ENCODE data around the gene VAV2. TPM values are rescaled to one million over a fixed set of nuclear protein-coding genes. Genes with fewer than 3 reads are reported as not detected.

VAV2 gene
- polyA plus RNA-seq, 1 of the 3 experiments (the other 2 are of a cell fraction) = 14.9 TPM

DNA sequence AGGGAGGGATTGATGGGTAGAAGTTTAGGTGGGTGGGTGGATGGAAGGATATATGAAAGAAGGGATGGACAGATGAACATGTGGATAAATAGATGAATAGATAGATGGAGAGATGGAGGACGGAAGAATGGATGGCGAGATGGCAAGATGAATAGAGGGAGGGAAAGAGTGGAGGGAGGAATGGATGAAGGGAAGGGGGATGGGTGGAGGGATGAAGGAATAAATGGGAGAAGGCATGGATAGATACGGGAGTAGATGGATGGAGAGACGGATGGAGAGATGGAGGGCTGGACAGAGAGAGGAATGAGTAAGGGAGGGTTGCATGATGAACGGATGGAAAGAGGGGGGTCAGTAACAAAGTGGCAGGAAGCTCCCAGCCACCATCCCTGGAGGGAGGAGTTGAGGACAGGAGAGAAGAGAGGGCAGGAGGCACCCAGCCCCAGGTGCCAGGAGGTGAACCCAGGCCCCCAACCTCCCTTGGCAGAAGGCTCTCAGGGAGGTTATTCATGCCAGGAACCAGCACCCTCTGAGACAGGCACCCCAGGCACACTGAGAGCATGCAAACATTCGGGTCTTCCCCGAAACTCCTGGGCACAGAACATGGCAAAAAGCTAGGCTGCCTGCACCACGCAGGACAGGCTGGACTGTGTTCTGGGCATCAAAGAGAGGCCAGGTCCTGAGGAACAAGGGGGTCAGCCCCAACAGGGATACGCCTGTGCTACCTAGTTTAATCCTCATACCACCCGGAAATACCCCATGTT, 263.1 kb downstream of the VAV2 start:
- Histone ChIP-seq H2AFZ (ENCODE audit: low read depth) (no peak overlapping the region), H3K36me3 (replicated peaks in 1 of 2; ENCODE audit: control insufficient read depth in 1 of 2, insufficient read depth in 2 of 2, low read length in 1 of 2) (peaks cover 0 to under 1% of the 10 kb centered on the region in 2 experiments), H3K4me3 (ENCODE audit: low read depth in 2 of 2, low read length in 1 of 2) (no peak overlapping the region), H3K27ac (ENCODE audit: low read depth in 2 of 2, low read length in 1 of 2) (no peak overlapping the region), H3K27me3 (ENCODE audit: insufficient read depth) (no peaks in the 10 kb centered on the region), H3F3A (replicated peaks; ENCODE audit: insufficient read depth) (peaks cover under 1% of the 10 kb centered on the region), H3K9me2 (no peaks in the 10 kb centered on the region), H3K9me3 (no peaks in the 10 kb centered on the region), H3K4me1 (ENCODE audit: control insufficient read depth in 1 of 2, insufficient read depth in 2 of 2, low read depth in 1 of 2, low read length in 1 of 2) (peaks cover 0 to 5% of the 10 kb centered on the region in 2 experiments; a peak in 1 of 4 replicates), H3K9ac (no peak overlapping the region), H3K4me2 (no peak overlapping the region), H3K79me2 (ENCODE audit: insufficient read depth) (no peaks in the 10 kb centered on the region), H4K20me1 (ENCODE audit: insufficient read depth) (no peaks in the 10 kb centered on the region)
- ChIA-PET POLR2A (no interaction called here), CTCF (interaction anchor here (1.6 to 8.7 kb wide), 4 partner anchors 9 to 64 kb away, joined by 6 to 83 read pairs (median 30); partner anchors contain the start of gene SARDH)
- TF ChIP-seq NFIC (IDR thresholded peaks at IDR 0.05; ENCODE audit: borderline replicate concordance) (no peak), JUND (IDR thresholded peaks at IDR 0.05) (no peak), RFX5 (IDR thresholded peaks at IDR 0.05; ENCODE audit: low read length) (no peak), POLR2AphosphoS5 (IDR thresholded peaks at IDR 0.05; ENCODE audit: low read depth, low read length) (no peak), MAX (IDR thresholded peaks at IDR 0.05; ENCODE audit: low read depth) (no peak), FOSL2 (IDR thresholded peaks at IDR 0.05; ENCODE audit: borderline replicate concordance, low read depth) (no peak), EP300 (IDR thresholded peaks at IDR 0.05; ENCODE audit: borderline replicate concordance in 1 of 2, low read depth in 1 of 2, low read length in 1 of 2) (no peak), FOXJ3 (CRISPR knock-in tag; IDR thresholded peaks at IDR 0.05) (no peak), RXRA (IDR thresholded peaks at IDR 0.05; ENCODE audit: borderline replicate concordance, low read depth) (no peak), SIN3A (IDR thresholded peaks at IDR 0.05; ENCODE audit: borderline replicate concordance, low read depth, low read length) (no peak), SMC3 (IDR thresholded peaks at IDR 0.05; ENCODE audit: low read depth, low read length) (no peak), TCF12 (IDR thresholded peaks at IDR 0.05) (no peak), REST (IDR thresholded peaks at IDR 0.05; ENCODE audit: low read depth, low read length) (no peak), GATA2 (CRISPR knock-in tag; IDR thresholded peaks at IDR 0.05) (no peak), RCOR1 (IDR thresholded peaks at IDR 0.05; ENCODE audit: low read length) (no peak), MEF2A (IDR thresholded peaks at IDR 0.05; ENCODE audit: borderline replicate concordance, low read depth) (no peak), YY1 (IDR thresholded peaks at IDR 0.05; ENCODE audit: low read depth) (no peak)
- TF ChIP-seq, protein P1, sequence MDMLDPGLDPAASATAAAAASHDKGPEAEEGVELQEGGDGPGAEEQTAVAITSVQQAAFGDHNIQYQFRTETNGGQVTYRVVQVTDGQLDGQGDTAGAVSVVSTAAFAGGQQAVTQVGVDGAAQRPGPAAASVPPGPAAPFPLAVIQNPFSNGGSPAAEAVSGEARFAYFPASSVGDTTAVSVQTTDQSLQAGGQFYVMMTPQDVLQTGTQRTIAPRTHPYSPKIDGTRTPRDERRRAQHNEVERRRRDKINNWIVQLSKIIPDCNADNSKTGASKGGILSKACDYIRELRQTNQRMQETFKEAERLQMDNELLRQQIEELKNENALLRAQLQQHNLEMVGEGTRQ (IDR thresholded peaks at IDR 0.05; ENCODE audit: borderline replicate concordance, low read depth, low read length) = no peak
- TF ChIP-seq, protein P2, sequence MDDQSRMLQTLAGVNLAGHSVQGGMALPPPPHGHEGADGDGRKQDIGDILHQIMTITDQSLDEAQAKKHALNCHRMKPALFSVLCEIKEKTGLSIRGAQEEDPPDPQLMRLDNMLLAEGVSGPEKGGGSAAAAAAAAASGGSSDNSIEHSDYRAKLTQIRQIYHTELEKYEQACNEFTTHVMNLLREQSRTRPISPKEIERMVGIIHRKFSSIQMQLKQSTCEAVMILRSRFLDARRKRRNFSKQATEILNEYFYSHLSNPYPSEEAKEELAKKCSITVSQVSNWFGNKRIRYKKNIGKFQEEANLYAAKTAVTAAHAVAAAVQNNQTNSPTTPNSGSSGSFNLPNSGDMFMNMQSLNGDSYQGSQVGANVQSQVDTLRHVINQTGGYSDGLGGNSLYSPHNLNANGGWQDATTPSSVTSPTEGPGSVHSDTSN (IDR thresholded peaks at IDR 0.05) = no peak
- TF ChIP-seq, protein P3, sequence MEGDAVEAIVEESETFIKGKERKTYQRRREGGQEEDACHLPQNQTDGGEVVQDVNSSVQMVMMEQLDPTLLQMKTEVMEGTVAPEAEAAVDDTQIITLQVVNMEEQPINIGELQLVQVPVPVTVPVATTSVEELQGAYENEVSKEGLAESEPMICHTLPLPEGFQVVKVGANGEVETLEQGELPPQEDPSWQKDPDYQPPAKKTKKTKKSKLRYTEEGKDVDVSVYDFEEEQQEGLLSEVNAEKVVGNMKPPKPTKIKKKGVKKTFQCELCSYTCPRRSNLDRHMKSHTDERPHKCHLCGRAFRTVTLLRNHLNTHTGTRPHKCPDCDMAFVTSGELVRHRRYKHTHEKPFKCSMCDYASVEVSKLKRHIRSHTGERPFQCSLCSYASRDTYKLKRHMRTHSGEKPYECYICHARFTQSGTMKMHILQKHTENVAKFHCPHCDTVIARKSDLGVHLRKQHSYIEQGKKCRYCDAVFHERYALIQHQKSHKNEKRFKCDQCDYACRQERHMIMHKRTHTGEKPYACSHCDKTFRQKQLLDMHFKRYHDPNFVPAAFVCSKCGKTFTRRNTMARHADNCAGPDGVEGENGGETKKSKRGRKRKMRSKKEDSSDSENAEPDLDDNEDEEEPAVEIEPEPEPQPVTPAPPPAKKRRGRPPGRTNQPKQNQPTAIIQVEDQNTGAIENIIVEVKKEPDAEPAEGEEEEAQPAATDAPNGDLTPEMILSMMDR (IDR thresholded peaks at IDR 0.05) = no peak
- no peak for DNase-seq
- WGBS (ENCODE audit: low lambda C conversion rate) = 53% methylated on average over 8 of the region's 10 CpGs

Data from SK-N-SH (cell line).